GM19240 (cell line): ENCODE data around the gene KDM8.
"Not testable (repeated sequence)": the region's sequence is repeated elsewhere in the genome, so short reads cannot be mapped to it uniquely, and the experiment has no call there.

Experiments used
- DNase-seq: peaks from one replicate; pipeline ENCODE4 v3.0.0; 2011; ENCODE audit warnings: low spot score; ENCODE audit not compliant: insufficient read length

KDM8 gene

DNA sequence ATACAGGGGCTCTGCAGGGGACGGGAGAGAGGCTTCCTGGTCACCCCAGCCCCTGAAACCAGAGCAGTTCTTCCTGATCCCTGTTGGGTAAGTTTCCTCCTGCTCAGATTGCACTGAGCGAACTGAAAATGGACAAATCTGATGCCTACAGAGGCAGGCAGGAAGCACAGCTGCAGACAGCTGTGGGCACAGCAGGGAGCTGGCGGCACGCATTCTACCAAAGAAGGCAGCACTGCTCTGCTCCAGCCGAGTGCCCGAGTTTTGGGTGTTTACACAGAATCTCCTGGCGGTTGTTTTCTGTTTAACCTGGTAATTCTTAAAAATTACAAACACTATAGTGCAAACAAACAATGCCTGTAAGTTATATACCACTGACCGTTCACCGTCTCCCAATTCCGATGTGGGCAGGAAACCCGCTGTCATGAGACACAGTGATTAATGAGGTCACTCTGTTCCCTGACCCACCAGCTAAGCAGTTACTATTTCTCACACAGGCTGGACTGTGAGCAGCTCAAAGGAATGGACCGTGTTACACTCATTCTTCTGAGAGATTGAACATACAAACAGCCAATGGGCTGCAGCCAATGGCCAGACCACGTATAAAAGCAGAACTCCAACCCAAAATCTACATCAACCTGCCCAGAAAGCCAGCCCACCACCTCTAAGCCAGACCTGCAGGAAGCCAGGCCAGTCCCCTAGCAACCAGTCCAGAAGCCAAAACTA lies 39.7 kb downstream of the KDM8 start:
- no peak for DNase-seq

- no peak for DNase-seq
These were observed 40.5 kb downstream of the KDM8 start for GRCh38 chr16:27243725-27244362.

GRCh38 chr16:27244363-27244755 lies 41.0 kb downstream of the KDM8 start:
- DNase-seq, result no peak

GRCh38 chr16:27245276-27246172 lies 42.2 kb downstream of the KDM8 start:
- no peak for DNase-seq

- no peak for DNase-seq
These were observed 43.1 kb downstream of the KDM8 start for GRCh38 chr16:27246439-27246838.

- DNase-seq, result not testable (repeated sequence)
These were observed 43.8 kb downstream of the KDM8 start for GRCh38 chr16:27247076-27247475.

DNA sequence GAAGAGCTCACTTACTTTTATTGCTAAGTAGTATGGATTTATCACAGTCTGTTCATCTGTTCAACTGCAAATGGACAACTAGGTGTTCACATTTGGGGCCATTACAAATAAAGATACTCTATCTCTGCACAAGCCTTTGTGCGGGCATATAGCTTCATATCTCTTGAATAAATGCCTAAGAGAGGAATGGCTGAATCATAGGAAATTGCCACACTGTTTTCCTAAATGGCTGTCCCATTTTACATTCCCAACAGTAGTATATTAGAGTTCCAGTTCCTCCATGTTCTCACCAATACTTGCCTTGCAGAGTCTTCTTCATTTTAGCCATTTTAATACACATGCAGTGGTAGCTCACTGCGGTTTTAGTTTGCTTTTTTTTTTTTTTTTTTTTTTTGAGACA lies 44.7 kb downstream of the KDM8 start:
- DNase-seq, result no peak

DNA sequence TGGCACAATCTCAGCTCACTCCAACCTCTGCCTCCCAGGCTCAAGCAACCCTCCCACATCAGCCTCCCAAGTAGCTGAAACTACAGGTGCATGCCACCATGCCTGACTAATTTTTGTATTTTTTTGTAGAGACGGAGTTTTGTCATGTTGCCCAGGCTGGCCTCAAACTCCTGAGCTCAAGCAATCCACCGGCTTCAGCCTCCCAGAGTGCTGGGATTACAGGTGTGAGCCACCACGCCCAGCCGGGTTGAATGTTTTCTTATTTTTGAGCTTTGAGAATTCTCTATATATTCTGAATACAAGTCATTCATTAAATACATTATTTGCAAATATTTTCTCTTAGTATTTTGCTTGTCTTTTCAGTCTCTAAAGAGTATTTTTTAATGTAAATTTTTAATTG lies 45.6 kb downstream of the KDM8 start:
- not testable (repeated sequence) for DNase-seq

DNA sequence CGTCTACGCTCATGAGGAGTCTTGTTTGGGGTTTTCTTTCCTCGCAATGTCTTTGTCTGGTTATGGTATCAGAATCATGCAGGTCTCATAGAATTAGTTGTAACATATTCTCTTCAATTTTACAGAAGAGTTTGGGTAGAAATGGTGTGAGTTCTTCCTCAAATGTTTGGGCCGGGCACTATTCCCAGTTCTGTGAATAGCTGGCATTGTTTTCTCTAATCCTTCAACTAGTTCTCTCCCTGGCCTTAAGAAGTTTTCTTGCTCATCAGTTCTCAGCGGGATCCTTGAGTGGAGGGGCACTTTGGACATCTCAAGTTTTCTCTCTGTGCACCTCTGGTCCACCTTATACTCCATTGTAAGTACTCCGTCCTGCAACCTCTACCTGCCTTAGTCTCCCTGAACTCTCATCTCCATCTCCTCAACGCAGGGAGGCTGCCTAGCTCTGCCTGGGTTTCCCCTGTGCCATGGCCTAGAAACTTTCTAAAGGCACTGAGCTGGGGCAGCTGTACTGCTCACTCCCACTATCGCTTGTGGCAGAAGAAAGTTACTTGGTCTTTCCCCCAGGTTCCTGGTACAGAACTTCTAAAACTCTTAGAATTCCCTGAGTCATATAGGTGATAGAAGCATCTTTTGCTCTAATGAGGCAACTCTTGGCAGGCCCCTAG lies 48.3 kb downstream of the KDM8 start:
- no peak for DNase-seq

DNA sequence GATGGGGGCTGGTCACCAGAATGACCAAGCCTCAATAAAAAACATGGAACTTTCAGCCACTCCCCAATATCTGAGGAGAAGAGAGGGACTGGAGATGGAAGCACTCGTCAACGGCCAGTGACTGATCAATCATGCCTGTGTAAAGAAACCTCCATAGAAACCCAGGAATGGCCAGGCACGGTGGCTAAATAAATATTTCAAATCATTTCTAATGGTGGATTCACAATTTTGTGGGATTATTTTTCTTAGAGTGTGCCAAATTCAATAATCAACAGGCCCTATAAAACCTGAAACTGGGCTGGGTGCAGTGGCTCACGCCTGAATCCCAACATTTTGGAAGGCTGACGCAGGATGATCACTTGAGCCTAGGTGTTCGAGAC lies 48.9 kb downstream of the KDM8 start:
- no peak for DNase-seq

- DNase-seq, result no peak
These were observed 50.2 kb downstream of the KDM8 start for GRCh38 chr16:27253526-27253930.

DNA sequence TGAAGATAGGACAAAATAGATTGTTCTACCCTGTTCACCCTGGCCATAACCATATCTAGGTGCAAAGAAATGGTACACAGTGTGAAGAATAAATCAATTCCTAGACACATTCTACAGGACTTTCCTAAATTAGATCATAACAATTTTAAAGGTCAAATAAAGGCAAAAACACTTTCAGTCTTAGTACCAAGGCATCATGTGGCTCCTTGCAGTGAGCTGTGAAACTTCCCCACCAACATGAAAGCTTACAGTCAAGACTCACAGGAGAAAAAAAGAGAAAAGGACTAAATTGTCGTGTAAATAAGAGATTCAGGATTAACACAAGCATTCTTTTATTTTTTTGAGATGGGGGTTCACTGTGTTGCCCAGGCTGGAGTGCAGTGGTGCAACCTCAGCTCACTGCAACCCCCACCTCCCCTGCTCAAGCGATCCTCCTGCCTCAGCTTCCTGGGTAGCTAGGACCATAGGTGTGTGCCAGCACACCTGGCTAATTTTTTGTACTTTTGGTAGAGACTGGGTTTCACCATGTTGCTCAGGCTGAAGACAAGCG lies 51.0 kb downstream of the KDM8 start:
- DNase-seq, result no peak

DNA sequence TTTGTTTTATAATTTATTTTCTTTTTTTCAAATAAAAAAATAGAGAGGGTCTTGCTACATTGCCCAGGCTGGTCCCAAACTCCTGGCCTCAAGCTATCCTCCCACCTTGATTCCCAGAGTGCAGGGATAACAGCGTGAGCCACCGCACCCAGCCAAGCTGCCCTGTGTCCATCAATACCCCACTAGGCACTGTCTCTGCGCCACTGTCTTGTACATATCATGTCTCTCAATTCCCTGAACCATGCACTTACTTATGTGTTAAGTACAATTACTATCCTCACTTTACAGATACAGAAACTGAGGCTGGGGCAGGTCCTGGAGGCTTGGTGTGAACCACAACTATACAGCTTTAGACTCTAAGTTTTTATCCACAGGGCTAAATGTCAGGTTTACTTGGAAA lies 53.5 kb downstream of the KDM8 start:
- DNase-seq, result no peak

- DNase-seq, result no peak
These were observed 53.9 kb downstream of the KDM8 start for GRCh38 chr16:27257271-27257670.

DNA sequence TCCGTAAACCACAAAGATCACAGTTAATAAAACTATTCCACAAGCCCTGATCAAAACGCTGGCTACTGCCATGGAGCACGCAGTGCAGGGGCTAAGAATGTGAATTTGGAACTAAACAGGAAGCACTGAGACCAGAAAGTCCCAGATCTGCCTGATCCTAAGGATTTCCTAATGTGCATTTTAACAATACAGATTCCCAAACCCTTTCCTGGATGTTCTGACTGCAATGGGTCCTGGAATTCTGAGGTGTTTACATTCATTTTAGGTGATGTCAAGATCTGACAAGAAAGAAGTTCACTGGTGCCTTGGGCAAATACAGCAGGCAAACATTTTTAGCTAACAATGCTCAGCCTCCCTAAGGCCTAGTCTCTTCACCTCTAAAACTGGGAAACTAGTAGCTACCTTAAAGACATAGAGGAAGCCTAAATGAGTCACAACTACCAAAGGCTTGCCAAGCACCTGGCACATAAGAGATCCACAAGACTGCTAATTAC lies 55.0 kb downstream of the KDM8 start:
- DNase-seq, result no peak

DNA sequence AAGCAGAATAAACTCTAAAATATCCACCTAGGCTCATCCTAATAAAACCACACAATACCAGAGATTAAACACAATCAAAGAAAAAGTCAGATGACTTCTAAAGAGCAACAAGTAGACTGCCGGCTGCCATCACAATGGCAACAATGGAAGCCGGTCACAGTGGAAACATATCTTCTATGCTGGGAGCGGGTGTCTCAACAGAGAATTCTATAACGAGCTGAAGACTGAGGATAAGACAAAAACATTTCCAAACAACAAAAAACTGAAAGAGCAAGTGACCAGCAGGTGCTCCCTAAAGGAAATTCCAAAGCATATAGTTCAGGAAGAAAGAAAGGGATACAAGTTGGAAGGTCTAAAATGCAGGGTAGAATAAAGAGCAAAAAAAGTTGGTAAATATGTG lies 56.4 kb downstream of the KDM8 start:
- no peak for DNase-seq

GRCh38 chr16:27262904-27263423 lies 59.6 kb downstream of the KDM8 start:
- DNase-seq, result not testable (repeated sequence)

DNA sequence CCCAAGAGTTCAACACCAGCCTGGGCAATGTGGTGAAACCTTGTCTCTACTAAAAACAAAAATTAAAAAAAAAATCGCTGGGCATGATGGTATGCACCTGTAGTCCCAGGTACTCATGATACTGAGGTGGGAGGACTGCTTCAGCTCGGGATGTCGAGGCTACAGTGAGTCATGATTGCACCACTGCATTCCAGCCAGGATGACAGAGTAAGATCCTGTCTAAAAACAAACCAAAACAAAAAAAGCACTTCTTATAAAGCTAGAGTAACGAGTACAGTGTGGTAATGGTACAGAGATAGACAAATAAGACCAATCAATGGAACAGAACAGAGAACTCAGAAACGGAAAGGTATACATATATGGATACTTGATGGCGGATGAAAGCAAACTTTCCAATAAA lies 60.8 kb downstream of the KDM8 start:
- no peak for DNase-seq

- no peak for DNase-seq
These were observed 62.7 kb downstream of the KDM8 start for GRCh38 chr16:27265982-27266381.

DNA sequence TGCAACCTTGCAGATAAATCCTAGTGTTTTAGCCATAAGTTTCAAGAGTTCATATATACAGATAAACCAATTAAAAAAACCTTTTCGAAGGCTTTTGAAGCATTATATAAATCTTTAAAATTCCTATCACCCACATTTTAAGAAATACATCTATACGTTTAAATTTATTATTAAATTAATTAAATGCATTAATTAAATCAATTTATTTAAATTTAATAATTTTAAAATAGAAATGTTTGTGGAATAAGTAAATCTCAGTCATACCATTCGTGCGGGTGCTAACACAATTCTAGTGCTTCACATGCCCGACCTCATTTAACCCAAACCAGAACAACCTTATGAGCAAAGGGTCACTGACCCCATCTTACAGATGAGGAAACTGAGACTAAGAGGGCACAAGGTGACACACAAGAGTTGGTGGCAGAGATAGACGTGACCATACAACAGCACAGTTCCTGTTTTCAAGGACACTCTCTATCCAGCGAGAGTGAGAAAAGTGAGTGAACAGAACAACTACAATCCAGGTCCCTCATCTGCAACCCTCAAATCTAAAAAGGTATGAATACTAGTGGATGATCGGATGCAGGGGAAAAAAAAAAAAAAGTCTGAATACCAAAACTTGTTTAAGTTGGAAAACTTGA lies 63.8 kb downstream of the KDM8 start:
- DNase-seq, result no peak
